AG20443 (cell line): Measurements from ENCODE around the gene TTYH2.
"Not testable (repeated sequence)": the region's sequence is repeated elsewhere in the genome, so short reads cannot be mapped to it uniquely, and the experiment has no call there.

ENCODE experiments used
- DNase-seq: peaks from one replicate; pipeline ENCODE4 v3.0.0; 2012; ENCODE audit warnings: low spot score, mixed read lengths

The TTYH2 gene

GRCh38 chr17:74267987-74268499 is 54.7 kb downstream of the TTYH2 start:
- DNase-seq = no peak

- DNase-seq = no peak
These were observed 55.2 kb downstream of the TTYH2 start for GRCh38 chr17:74268558-74268957.

GRCh38 chr17:74270333-74270732 is 57.0 kb downstream of the TTYH2 start:
- DNase-seq = no peak

- DNase-seq = no peak
These were observed 57.9 kb downstream of the TTYH2 start for GRCh38 chr17:74271281-74271680.

- DNase-seq = no peak
These were observed 58.7 kb downstream of the TTYH2 start for GRCh38 chr17:74271901-74272561.

GRCh38 chr17:74272731-74273201 is 59.4 kb downstream of the TTYH2 start:
- no peak for DNase-seq

- no peak for DNase-seq
These were observed 60.8 kb downstream of the TTYH2 start, which contains the start of gene DNAI2 for GRCh38 chr17:74274060-74274708. Gene DNAI2, plus strand, starts transcription at chr17:74274234. Its CDS starts 7,584 bp downstream, at chr17:74281818.

- no peak for DNase-seq
These were observed 61.5 kb downstream of the TTYH2 start for GRCh38 chr17:74274709-74275340.

- DNase-seq = no peak
These were observed 62.7 kb downstream of the TTYH2 start for GRCh38 chr17:74276051-74276476.

GRCh38 chr17:74276541-74277009 is 63.2 kb downstream of the TTYH2 start:
- no peak for DNase-seq

- DNase-seq = no peak
These were observed 64.6 kb downstream of the TTYH2 start for GRCh38 chr17:74277935-74278334.

- DNase-seq = not testable (repeated sequence)
These were observed 66.2 kb downstream of the TTYH2 start for GRCh38 chr17:74279617-74280016.

GRCh38 chr17:74280093-74280513 is 66.7 kb downstream of the TTYH2 start:
- no peak for DNase-seq

GRCh38 chr17:74281799-74282198 is 68.4 kb downstream of the TTYH2 start:
- no peak for DNase-seq

GRCh38 chr17:74282274-74282586 is 68.9 kb downstream of the TTYH2 start:
- DNase-seq = not testable (repeated sequence)

- DNase-seq = no peak
These were observed 69.4 kb downstream of the TTYH2 start for GRCh38 chr17:74282587-74283370.

- no peak for DNase-seq
These were observed 70.0 kb downstream of the TTYH2 start for GRCh38 chr17:74283371-74283673.

- no peak for DNase-seq
These were observed 73.7 kb downstream of the TTYH2 start for GRCh38 chr17:74287031-74287602.

GRCh38 chr17:74288785-74289184 is 75.4 kb downstream of the TTYH2 start:
- no peak for DNase-seq

- DNase-seq = no peak
These were observed 76.3 kb downstream of the TTYH2 start for GRCh38 chr17:74289688-74290087.

GRCh38 chr17:74290340-74290739 is 77.0 kb downstream of the TTYH2 start:
- DNase-seq = no peak

GRCh38 chr17:74292495-74292894 is 79.1 kb downstream of the TTYH2 start:
- no peak for DNase-seq
